HG03439 (cell line): ENCODE data around the gene PDZRN3.
A peak's percentile ranks its signal among the peaks of the same experiment; 100 is the strongest.

Experiments
- ATAC-seq: cut with Tn5 transposase; IDR thresholded peaks from one replicate; pipeline ENCODE4 v1.9.1; 2021; ENCODE audit warnings: mild to moderate bottlenecking, moderate library complexity; ENCODE audit not compliant: unreplicated experiment

PDZRN3 gene

GRCh38 chr3:73498764-73499622 is 125.7 kb downstream of the PDZRN3 start:
- ATAC-seq, result peak; percentile 67

DNA sequence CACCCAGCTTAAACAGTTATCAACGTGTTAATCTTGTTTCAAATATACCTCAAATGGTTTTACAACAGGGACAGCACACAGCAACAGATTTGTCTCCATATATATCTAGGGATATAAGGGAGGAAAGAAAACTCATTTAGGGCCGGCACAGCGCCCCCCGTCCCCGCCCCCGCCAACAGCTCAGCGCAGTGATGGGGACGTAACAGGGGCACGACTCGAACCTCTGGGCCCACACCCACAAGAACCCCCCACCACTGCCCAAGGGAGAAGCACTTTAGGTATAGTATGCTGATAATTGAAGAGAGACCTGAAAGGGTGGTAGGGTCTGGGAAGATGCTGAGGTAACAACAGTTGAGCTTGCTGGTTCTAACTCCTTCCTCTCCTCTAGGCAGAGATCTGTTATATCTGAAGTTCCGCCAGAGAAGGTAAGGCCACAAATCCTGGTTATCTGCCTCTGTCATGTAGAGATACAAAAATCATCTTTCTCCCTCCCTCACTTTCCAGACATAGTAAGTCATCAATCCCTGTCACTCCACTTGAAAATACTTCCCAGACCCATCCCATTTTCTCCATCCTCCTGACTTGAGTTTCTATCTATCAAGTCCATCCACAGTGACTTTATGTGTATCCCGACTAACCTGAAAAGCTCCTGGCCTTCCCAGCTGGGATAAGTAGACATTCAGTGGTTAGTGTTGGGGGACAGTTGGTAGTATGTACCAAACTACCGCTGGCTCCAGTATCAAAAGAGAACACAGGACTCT is 126.9 kb downstream of the PDZRN3 start:
- ATAC-seq, result no peak

GRCh38 chr3:73493543-73494308 is 131.0 kb downstream of the PDZRN3 start:
- no peak for ATAC-seq

DNA sequence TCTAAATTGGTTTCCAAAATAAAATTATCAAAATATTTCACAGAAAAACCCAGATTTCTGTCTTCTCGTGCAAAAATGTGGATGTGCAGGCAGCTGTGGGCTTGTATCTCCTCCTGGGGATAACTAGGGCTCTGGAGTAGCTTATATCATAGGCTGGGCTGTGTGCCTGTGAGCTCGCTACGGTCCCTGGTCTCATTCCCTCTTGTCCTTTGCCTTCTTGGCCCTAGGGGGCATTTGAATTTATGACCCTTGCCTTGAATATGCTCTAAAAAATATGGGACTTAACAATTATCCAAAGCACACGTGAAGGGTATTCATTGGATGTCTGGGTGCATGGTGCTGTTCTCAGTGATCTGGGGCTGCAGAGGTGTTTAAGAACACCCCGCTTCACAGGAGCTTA is 132.6 kb downstream of the PDZRN3 start:
- no peak for ATAC-seq

DNA sequence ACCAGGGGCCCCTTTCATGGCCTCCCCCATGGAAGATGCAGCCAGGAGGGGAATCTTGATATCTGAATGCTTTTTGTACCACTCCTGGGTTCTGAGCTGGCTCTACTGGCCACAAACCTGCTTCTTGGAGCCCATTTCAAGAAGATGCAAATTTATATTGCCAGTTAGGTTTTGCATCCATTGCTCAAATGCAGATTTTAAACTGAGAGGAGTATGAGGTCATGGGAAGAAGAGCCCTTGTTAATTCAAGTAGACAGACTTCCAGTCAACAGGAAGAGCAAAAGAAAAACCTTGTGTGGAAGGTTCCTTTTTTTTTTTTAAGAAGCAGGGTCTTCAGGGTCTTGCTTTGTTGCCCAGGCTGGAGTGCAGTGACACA is 133.5 kb downstream of the PDZRN3 start:
- ATAC-seq, result no peak

GRCh38 chr3:73490453-73491286 is 134.1 kb downstream of the PDZRN3 start:
- no peak for ATAC-seq

DNA sequence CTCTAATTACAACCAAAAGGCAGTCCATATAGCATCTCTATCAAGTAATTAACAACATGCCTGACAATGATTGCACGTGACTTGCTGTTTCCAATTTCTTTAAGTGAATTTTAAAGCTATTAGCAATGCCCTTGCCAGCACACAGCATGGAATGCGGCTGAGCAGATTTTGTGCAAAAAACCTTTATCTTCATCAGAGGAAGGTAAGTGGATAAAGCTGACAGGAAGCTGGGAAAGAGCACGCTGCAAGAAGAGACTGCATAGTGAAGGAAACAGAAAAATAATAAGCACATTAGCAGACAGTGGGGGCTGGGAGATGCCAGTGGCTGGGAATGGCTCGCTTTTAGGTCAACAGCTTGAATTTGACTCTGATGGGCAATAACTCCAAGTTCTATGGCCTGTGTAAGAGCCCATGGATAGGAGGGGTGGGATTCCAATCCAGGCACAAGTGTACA is 138.8 kb downstream of the PDZRN3 start:
- no peak for ATAC-seq

DNA sequence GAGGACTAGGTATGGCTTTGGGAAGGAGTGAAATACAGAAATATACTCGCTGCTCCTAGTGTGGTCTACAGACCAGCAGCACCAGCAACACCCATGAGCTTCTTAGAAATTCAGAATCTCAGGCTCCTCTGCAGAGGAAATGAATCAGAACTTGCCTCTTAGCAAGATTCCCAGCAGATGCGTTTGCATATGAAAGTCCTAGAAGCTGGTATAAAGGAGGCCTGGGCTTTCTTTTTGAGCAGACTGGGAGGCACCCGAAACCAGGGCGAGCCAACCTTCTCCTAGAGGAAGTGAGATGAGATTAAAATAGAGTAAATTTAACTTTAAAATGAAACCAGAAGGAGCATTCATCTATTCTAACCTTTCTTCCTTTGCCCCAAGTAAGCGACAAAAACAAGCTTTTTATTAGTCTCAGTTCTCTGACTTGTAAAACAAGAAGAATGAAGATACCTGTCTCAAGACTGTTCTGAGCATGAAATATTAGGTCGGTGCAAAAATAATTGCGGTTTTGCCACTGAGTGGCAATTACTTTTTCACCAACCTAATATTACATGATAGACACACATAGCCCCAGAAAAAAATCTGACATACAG is 140.0 kb downstream of the PDZRN3 start:
- peak; percentile 79 for ATAC-seq

GRCh38 chr3:73481888-73482287 is 142.9 kb downstream of the PDZRN3 start:
- ATAC-seq, result no peak

- no peak for ATAC-seq
Measured at GRCh38 chr3:73480187-73480672, 144.5 kb downstream of the PDZRN3 start.

- ATAC-seq, result no peak
Measured at GRCh38 chr3:73479325-73479724, 145.4 kb downstream of the PDZRN3 start.

DNA sequence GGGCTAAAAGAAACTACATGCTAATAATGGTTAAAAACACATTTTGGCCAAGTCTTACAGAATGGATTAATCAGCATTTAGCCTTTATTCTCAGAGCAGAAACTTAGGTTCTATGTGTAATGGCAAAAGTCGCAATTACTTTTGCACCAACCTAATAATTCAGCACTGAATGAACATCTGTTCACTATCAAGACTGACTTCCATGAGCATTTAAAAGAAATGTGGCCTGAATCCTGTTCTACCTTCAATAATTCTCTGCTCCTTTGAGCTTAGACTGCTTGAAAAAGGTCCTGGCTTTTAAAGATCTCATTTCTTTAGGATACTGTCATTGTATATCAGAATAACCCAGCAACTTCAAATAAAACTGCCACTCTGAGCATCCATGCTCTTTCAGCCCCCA is 145.9 kb downstream of the PDZRN3 start:
- ATAC-seq, result no peak

- no peak for ATAC-seq
Measured at GRCh38 chr3:73475717-73476116, 149.0 kb downstream of the PDZRN3 start.

DNA sequence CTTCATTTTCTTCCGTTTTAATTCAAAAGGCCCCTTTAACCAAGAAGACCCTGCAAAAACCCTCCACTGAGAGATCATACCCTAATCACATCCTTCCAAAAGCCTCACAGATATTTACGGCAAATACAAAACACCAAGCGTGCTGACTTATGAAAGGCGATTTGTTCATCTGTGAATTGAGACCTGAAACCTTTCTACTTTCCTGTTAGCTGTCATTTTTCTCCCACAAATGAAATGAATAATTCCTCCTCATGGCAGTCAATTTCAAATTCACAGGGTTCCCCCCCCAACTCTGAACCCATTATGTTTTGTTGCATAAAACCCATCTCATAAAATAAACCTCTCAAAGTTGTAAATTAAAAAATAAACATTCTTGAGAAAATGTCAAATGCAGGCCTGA is 149.6 kb downstream of the PDZRN3 start:
- no peak for ATAC-seq

- no peak for ATAC-seq
Measured at GRCh38 chr3:73474619-73475018, 150.1 kb downstream of the PDZRN3 start.

GRCh38 chr3:73473898-73474416 is 150.8 kb downstream of the PDZRN3 start:
- ATAC-seq, result no peak

DNA sequence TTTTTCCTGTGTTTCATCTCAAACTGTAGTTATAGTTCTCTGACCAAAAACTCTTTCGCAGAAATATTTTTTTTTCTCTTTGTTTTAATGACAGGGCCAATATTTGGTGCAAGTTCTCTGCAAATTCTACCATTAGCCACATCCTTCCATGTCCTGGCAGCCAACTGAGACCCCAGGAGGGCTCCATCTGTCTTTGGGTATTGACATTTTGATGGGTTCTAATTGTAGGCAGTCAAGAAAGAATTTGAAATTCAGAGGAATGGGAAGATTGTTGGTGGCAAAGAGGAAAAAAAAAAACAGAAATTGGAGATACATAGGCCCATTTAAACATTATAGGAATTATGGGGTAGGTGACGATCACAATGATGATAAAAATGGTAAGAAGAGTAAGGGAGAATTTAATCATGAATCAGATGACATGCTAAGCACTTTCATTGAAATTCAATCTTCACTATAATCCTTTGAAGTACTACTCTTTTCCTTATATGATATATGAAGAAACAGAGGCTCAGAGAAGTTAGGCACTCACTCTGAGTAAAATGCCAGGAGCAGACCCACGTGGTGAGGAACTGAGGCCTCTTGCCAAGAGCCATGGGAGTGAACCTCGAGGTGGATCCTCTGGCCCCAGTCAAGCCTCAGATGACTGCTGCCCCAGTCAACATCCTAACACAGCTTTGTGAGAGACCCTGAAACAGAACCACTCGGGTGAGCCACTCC is 151.4 kb downstream of the PDZRN3 start:
- ATAC-seq, result no peak

GRCh38 chr3:73471986-73472787 is 152.6 kb downstream of the PDZRN3 start:
- no peak for ATAC-seq
